HG02759 (cell line): Measurements from ENCODE around the gene ATG4B.
"Not testable (repeated sequence)": the region's sequence is repeated elsewhere in the genome, so short reads cannot be mapped to it uniquely, and the experiment has no call there.

Source experiments
- ATAC-seq: cut with Tn5 transposase; IDR thresholded peaks from one replicate; pipeline ENCODE4 v1.9.1; 2021; ENCODE audit warnings: mild to moderate bottlenecking, moderate library complexity; ENCODE audit not compliant: unreplicated experiment

Gene ATG4B

DNA sequence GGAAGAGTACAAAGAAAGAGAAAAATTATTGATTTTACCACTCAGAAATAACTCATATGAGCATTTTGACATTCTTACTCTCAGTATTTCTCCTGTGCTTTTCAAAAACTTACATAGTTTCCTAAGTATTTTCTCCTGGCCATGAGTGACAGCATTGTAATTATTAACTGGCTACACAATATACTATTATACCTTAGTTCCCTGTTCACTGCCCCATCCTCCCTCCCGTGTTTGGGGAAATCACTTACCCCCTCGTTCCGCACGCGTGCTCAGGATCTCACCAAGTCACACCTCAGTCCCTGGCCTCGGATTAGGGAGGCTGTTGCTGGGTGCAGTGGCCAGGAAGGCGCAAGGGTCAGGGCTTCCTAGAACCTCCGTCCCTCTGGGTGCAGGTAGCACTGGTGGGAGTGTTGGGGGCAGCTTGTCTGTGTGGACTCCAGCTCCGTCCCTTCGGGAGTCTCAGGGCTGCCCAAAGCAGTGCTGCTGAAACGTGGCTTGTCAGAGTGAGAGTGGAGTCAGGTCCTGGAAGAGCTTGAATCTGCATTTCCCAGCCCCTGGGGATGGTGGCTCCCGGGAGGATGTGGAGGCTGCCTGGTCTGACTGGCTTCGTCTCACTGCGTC lies 23.2 kb downstream of the ATG4B start:
- no peak for ATAC-seq

DNA sequence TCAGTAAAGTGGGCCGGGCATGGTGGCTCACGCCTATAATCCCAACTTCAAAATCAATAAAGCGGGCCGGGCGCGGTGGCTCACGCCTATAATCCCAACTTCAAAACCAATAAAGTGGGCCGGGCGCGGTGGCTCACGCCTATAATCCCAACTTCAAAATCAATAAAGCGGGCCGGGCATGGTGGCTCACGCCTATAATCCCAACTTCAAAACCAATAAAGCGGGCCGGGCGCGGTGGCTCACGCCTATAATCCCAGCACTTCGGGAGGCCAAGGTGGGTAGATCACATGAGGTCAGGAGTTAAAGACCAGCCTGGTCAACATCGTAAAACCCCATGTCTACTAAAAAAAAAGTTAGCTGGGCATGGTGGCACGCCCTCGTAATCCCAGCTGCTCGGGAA lies 25.2 kb downstream of the ATG4B start:
- not testable (repeated sequence) for ATAC-seq

DNA sequence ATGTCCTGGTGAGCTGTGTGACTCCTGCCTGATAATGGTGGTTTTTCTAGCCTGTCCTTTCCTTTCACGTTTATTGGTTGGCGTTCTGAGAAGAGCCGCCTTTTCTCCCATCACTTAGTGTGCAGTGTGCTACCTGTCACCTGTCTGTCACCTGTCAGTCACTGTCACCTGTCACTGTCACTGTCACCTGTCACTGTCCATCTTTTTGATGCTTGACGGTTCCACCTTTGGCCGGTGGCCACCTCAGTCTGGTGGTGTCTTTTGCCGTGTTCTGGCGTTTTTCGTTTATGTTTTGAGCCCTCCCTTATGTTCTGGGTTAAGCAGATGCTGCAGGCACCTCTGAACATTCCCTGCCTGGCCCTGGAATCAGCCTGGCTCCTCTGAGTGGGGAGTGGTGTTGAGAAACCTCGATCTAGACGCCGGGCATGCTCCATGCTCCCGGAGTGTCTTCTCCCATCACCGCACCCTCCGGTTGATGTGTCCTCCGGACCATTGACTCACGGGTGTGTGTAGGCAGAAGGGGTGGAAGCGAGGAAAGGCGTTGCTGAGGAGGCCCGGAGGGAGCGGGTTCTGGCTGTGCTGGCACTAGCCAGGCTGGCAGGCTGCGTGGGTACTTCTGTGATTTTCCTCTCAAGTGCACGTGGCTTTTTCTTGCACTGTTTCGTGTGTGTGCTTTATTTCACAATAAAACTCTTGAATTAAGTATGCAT lies 28.4 kb downstream of the ATG4B start:
- no peak for ATAC-seq

DNA sequence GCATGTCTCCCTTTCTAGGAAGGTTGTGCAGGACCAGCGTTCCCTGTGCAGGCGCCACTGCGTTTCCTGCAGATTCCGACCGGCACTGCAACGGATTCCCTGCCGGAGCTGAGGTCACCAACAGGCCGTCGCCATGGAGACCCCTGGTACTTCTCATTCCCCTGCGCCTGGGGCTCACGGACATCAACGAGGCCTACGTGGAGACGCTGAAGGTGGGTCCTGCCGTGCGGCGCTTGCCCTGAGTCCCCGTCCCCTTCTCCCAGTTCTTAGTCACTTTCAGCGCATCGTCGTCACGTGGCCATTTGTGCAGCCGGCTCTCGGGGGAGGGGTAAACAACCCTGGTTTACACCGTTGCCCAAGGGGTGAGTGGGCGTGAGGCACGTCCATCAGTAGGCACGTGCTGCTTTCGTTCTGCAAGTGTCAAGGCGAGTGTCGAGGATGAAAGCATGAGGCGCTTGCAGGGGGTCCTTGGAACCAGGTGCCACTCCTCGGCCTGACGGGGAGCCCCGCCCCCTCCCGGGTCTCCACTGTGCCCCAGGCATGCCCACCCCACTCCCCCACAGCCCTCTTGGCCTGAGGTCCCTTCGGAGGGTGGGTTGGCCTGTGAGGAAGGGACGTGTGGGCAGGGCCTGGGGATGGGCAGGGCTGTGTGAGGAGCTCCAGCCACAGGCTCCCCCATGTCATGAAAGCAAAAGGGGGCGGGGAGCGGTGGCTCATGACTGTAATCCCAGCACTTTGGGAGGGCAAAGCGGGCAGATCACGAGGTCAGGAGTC lies 29.3 kb downstream of the ATG4B start:
- ATAC-seq = no peak

DNA sequence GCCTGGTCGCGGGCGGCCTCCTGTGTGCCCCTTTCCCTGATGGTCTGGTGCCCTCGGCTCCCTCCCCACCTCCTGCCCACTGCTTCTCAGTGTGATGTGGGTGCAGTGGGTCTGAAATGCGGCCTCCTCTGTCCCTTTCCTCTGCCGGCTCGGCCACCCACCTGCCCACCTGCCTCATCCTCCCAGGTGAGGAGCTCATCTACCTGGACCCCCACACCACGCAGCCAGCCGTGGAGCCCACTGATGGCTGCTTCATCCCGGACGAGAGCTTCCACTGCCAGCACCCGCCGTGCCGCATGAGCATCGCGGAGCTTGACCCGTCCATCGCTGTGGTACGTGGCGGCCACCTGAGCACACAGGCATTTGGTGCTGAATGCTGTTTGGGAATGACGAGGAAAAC lies 30.9 kb downstream of the ATG4B start:
- ATAC-seq = no peak

DNA sequence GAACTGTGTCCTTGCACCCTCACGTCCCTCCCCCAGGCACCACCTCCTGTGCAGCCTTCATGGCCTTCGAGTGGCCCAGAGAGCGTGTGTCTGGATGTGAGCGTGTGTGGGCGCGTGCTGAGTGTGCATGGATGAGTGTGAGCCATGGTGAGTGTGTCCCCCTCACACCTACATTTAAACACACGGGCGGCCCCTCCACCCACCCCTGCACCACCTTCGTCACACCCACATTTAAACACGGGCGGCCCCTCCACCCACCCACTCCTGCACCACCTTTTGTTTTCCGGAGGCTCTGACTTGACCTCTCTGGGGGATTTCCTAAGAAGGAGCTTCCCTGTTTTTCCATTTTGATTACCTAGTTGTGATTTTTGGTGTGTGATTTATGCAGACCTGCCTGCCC lies 31.3 kb downstream of the ATG4B start:
- no peak for ATAC-seq

DNA sequence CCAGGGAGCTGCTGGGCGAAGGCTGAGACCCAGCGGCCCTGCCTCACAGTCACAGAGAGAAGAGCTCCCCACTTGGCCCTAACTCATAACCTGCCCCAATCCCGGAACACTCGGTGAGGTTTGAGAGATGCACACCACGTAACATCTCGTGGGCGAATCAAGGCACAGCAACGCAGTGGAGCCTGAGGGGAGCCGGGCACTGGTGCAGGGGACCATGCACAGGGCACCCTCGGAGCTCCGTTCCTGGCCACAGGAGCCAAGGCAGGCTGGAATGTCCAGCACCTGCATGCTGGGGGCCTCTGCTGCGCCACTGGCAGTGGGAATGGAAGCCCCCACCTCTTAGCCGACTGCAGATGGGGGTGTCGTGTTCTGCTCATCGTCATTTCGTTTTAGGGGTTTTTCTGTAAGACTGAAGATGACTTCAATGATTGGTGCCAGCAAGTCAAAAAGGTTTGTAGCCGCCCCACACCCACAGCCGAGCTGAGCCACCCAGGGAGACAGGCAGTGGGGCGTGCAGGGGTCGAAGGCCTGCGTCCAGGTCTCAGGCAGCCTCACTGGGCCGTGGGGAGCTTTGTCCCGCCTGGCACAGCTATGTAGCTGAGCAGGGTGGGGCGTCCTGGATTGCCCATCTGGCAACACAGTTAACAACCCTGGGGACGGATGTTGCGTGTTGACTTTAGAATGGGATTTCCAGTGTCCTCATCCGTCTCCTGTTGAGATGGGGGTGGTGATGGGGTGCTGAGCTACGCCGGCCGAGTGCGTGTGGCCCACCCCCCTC lies 33.0 kb downstream of the ATG4B start:
- no peak for ATAC-seq

DNA sequence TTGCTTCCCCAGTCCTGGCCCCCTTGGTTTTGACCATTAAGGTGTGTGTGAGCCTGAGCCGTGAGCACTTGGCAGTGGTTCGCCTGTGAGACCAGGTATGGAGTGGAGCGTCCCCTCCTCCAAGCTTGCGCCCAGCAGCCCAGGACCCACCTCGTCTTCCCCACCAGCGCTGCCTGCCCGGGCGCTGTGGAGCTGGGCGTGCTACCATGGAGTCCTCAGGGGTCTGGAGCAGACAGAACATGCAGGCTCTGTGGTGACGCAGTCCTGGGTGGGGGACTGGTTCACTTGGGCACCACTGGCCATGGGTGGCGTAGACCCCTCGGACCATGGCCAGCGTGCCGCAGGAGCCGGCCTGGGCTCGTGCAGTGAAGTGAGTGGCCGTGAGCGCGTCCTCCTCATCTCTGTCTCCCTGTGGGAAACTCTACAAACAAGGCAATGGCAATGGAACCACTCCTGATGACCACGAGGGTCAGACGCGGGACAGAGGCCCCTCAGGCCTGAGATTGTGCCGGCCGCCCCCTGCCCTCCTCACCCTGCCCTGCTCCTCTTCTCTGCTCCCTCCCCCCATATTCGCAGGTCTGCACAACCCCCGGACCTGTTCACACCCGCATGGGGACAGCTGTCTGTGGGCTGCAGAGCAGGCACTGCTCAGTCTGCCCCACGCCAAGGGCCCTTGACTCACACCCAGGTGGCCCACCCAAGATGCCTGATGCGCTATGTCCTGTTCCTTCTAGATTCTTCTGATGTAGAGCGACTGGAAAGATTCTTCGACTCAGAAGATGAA lies 34.2 kb downstream of the ATG4B start:
- no peak for ATAC-seq

DNA sequence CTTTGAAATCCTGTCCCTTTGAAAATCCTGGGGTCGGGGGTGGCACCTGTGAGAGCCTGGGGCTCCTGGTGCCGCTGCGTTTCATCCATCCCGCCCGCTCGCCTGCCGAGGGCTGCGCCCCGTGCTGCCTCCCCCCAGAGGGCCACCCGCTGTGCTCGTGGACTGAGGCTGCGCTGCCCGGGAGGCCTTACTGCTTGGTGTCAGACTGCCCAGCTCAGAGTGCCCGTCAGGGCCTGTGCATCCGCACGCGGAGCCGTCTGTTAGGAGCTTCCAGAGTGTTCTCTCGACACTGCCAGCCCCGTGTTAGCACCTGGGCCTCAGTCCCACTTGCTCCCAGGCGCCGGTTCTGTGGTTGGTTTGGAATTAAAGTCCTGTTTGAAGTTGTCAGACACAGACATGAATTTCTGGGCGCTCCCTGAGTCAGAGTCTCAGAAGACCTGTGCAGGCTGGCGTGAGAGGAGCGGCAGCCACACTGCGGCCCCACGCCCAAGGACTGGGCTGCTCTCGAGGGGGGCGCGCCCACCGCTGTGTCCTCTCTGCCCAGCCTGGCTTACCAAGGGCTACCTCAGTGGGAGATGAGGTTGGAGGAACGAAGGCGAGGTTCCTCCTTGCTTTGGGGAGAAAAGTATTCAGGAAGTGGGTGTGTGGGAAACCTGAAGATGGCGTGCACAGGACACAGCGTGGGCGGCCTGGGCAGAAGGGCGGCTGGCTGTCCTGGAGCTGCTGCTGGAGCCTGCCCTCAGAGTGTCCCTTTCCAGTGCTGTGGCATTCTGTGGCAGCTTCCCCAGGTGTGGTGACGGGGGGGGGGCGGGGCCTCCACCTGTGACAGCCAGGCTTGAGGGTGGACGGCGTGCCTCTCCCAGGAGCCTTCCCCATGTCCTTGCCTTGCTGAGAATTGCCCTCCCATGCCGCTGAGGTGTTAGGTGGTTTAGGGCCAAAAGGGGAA lies 35.0 kb downstream of the ATG4B start:
- no peak for ATAC-seq

DNA sequence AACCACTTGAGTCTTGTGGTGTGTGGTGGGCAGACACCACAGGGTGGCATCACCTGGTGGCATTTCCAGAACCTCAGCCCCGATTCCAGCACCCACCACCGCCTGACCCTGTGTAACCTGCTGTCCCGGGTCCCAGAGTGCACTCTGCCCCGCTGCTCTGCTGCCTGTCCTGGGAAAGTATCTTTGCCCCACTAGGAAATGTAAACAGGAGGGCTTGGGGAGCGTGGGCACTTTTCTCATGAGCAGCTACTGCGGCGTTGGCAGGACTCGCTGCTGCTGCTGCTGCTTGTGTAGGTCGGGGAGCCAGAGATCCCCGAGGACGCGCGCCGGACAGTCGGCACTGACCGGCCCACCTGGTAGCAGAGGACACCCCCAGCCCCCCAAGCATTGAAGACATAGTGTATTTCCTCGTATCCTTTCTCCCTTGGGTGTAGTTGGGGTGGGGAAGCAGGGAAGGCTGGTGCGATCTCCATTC lies 35.7 kb downstream of the ATG4B start:
- ATAC-seq = no peak

DNA sequence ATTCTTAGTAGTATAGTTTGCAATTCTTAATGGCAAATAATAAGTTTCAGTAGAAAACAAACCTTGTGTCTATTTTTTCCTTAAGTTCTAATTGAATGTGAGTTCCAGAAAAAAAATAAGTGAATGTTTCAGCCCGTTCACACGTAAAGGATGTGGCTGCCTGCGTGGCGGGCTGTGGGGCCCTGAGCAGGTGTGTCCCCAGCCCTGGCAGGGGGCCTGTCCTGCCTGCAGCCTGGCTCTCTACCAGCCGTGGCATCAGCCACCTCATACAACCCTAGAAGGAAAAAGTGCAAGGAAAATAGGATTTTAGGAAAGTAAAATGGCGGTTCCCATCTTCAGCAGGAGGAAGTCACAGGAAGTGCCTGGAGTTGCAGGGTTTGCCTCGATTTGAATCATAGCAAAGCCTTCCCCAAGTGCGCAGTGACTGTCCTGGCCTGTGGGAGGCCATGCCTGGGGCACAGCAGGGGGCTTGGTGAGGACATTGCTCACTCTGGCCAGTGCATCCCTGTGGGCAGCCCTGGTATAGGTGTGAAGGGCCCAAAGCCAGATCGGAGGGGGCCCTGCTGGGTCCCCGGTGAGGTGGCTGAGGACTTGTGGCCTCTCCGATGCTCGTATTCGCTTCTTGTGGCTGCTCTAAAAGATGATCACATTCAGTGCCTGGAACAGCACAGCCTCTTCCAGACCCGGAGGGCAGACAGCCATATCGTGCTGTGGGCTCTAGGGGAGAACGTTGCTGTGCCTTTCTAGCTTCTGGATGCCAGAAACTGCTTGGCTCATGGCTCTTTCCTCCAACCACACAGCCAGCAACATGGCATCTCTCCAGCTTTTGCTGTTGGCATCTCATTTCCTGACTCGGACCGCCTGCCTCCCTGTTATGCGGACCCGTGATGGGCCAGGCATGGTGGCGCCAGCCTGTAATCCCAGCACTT lies 36.6 kb downstream of the ATG4B start:
- no peak for ATAC-seq

DNA sequence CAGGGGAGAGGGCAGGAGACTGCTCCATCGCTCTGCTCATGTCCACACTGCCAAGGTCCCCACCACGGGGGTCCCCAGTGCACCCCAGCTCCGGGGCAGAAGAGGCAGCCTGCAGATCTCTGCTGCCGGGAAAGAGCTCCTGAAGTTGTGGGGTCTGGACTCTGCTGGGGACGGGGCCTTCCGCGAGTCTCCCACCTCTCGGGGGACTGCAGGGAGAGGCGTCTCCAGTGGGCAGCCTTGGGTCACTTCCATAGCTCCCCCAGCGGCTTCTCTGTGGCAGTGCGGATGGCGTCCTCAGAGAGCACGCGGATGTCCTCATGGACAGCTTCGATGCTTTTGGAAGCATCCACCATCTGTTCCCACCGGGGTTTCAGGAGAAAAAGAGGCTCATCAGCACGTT lies 38.4 kb downstream of the ATG4B start:
- ATAC-seq = no peak

DNA sequence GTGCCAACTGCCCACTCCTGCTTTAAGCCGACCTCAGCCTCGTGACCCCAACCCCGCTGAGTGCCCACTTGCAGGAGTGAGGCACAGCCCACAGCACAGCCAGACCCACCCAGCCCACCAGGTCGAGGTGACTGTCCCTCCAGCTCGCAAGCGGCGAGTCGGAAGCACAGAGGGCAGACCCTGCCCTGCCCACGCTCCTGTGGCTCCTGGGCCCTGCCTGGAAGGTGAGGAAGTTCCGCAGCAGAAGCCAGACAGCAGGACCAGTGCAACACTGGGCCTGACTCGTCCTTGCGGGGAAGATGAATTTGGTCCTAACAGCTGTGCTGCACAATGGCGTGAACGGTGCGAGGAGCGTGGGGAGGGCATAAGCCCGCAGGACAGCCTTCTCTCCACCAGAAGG lies 39.2 kb downstream of the ATG4B start:
- ATAC-seq = no peak

DNA sequence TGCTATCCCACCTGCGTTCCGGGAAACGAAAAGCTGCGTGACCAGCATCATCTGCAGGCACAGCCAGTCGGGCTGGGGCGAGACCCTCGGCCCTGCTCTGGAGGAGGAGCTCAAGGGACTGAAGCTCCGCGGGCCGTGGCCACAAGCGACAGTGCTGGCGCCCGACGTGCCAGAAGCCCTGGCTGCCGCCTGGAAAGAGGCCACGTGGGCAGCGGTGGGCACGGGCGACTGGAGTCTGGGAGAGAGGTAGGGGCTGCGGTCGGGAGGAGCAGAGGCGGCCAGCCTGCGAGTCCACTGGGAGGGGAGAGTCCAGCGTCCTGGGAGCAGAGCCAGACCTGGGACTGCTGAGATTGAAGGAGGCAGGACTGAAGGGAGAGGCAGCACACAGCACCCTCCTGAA lies 39.9 kb downstream of the ATG4B start:
- ATAC-seq = no peak

DNA sequence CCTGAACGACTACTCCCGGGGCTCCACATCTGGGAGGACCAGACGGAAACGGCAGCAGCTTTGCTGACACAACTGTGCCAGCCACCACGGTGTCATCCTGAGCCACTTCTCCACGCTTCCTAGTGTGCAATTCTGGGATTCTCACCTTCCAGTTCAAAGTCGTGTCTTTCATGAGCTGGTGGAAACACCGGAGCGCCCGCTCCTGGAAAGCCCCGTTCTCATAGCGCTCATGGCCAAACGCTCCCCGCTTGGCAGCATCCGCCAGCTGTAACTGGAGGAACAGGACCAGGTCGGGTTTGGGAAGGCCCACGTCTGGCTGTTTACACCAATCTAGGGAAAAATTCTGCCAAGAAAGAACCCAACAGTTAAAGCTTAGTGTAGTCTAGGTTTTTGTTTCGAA lies 40.8 kb downstream of the ATG4B start:
- ATAC-seq = no peak

DNA sequence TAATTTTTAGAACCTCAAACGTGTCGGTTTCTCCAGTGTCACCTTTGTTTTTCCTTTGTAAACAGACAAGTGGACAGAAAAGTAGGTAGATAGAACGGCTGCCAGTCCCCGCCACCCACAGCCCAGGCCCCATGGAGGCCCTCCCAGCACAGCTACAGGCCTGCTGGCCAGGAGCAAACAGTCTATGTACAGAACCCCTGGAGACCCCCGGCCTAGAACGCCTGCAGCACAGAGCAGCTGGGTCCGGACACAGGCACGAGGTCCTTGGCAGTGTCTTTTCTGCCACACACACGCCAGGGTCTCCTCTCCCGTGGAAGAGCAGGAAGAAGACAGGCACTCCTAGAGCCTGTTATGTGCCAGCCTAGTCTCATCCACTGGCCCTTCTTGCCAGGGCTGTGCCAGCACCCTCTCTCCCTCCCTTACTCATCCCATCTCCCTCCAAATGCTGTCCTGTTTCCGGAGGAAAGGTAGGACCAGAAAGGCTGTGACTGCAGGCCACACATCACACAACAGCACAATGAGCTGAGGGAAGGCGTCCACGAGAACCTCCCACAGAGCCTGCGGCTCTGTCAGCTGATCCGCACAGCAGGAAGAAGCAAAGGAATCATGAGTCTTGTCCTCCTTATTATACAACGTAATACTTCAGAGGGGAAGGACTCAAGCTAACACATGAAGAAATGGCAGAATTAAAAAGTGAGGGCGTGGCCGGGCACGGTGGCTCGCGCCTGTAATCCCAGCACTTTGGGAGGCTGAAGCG lies 41.5 kb downstream of the ATG4B start:
- ATAC-seq = no peak

DNA sequence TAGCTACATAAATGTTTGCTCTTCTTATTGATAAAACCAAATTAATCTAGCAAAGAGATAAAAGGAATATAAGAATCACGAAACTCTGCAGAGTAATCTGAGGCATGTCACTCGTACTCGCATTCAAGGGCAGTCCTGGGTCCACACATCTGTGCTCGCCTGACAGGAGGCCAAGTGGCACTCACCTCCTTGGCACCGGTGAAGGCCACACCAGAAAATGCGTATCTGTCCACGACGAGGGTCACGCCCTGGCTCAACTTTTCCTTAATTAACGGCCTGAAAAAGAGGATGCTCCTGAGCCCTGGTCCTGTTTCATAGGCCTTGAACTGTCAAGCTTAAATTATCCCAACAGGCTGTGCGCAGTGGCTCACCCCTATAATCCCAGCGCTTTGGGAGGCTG lies 42.6 kb downstream of the ATG4B start:
- ATAC-seq = no peak
